HepG2 (cell line): ENCODE data around the gene TUBGCP6. TPM values are rescaled to one million over a fixed set of nuclear protein-coding genes. Genes with fewer than 3 reads are reported as not detected.

Experiments
- ATAC-seq: fragments of 200-7000 bp; cut with Tn5 transposase; 3 replicates; pipeline ENCODE4 v1.9.1; 2020; ENCODE audit warnings: mild to moderate bottlenecking, moderate library complexity
- BruUV-seq: library from RNA; stranded (reverse); fragments of 400-500 nt; replicated peaks from 2 replicates; lab custom pipeline; 2021; lab: Mats Ljungman, UMichigan
- CTCF ChIA-PET: fragments of 300-600 bp; formaldehyde crosslinking; extraction: SDS; loops from one replicate; lab custom pipeline; 2021; ENCODE audit warnings: low total read pairs, inconsistent platforms, low intra/inter-chr PET ratio; lab: Yijun Ruan, JAX
- POLR2A ChIA-PET: fragments of 350-600 bp; sonication (Branson Sonifier 250); formaldehyde crosslinking; loops from one replicate; lab custom pipeline; 2020; ENCODE audit warnings: antibody characterized with exemption, inconsistent platforms; lab: Yijun Ruan, JAX
- DNase-seq: peaks from one replicate; pipeline ENCODE4 v3.0.0-alpha.2; 2015; ENCODE audit warnings: low spot score
- FAIRE-seq: peaks from 3 replicates; lab custom pipeline; 2011; peaks lifted over from hg19 to GRCh38; lab: Jason Lieb, UNC
- H2AFZ ChIP-seq: one replicate; pipeline ENCODE4 v1.6.1; 2011; ENCODE audit warnings: low read length, inconsistent platforms
- H3K27ac ChIP-seq: fragments of 300-600 bp; 3 replicates; pipeline ENCODE4 v1.8.0; 2011; ENCODE audit warnings: mixed run types, mild to moderate bottlenecking, mixed read lengths, low read length, inconsistent platforms; ENCODE audit not compliant: insufficient read depth; ENCODE audit errors: extremely low read length
- H3K27me3 ChIP-seq, 2 experiments: fragments of 200-600 bp in 1 of 2; 2 replicates in 1 of 2; 3 replicates in 1 of 2; pipeline versions ENCODE4 v1.6.0 to v1.8.0; 2011; ENCODE audit warnings: low read length in 2 of 2, mild to moderate bottlenecking in 2 of 2, moderate library complexity in 2 of 2, inconsistent platforms in 1 of 2; ENCODE audit not compliant: insufficient read depth in 2 of 2, control insufficient read depth in 1 of 2
- H3K36me3 ChIP-seq, 2 experiments: fragments of 200-600 bp in 1 of 2; replicated peaks in 1 of 2; 2 replicates in 1 of 2; 3 replicates in 1 of 2; pipeline versions ENCODE4 v1.5.1 to v1.8.0; 2011; ENCODE audit warnings: low read length in 2 of 2, inconsistent platforms in 1 of 2; ENCODE audit not compliant: insufficient read depth in 2 of 2, control insufficient read depth in 1 of 2
- H3K4me1 ChIP-seq: 2 replicates; pipeline ENCODE4 v1.5.1; 2012; ENCODE audit warnings: low read length, inconsistent platforms; ENCODE audit not compliant: insufficient read depth
- H3K4me2 ChIP-seq: 2 replicates; pipeline ENCODE4 v1.6.0; 2011; ENCODE audit warnings: low read depth, low read length, inconsistent platforms
- H3K4me3 ChIP-seq, 3 experiments: fragments of 200-600 bp in 1 of 3; sonication (generic), shearing (Covaris generic) in 1 of 3; replicated peaks in 1 of 3; 2 replicates each; pipeline ENCODE4 v1.5.1; 2011 to 2016; ENCODE audit warnings: low read length in 3 of 3, inconsistent platforms in 2 of 3, low read depth in 2 of 3, mild to moderate bottlenecking in 2 of 3, control low read depth in 1 of 3, mixed read lengths in 1 of 3; ENCODE audit not compliant: insufficient read depth in 1 of 3
- H3K79me2 ChIP-seq: one replicate; pipeline ENCODE4 v1.6.1; 2011; ENCODE audit warnings: low read length, inconsistent platforms; ENCODE audit not compliant: insufficient read depth
- H3K9ac ChIP-seq: 2 replicates; pipeline ENCODE4 v1.6.0; 2011; ENCODE audit warnings: mild to moderate bottlenecking, low read depth, low read length, inconsistent platforms; ENCODE audit not compliant: insufficient read depth
- H3K9me3 ChIP-seq: 2 replicates; pipeline ENCODE4 v1.5.1; 2012; ENCODE audit warnings: mild to moderate bottlenecking, low read length
- H4K20me1 ChIP-seq: 2 replicates; pipeline ENCODE4 v1.6.0; 2011; ENCODE audit warnings: inconsistent platforms, mild to moderate bottlenecking, low read length, moderate library complexity; ENCODE audit not compliant: insufficient read depth
- CEBPB ChIP-seq: IDR thresholded peaks from 2 replicates; pipeline ENCODE4 v1.6.1; 2011; ENCODE audit warnings: low read depth, low read length, improper control_type of control experiment, borderline replicate concordance
- CEBPG ChIP-seq: IDR thresholded peaks from 2 replicates; pipeline ENCODE4 v1.6.1; 2016
- MEIS1 ChIP-seq: sonication (generic); formaldehyde crosslinking; IDR thresholded peaks from 2 replicates; pipeline ENCODE4 v1.9.0; 2021; ENCODE audit warnings: mild to moderate bottlenecking, missing genetic modification reagents, moderate library complexity, borderline replicate concordance
- MTF2 ChIP-seq: sonication (generic); formaldehyde crosslinking; IDR thresholded peaks from 2 replicates; pipeline ENCODE4 v1.5.0; 2020; ENCODE audit warnings: missing genetic modification reagents, borderline replicate concordance
- MXD4 ChIP-seq: IDR thresholded peaks from 2 replicates; pipeline ENCODE4 v1.6.1; 2016; ENCODE audit warnings: mild to moderate bottlenecking, missing biosample characterization, missing genetic modification reagents
- NKX3-1 ChIP-seq: sonication (generic); formaldehyde crosslinking; IDR thresholded peaks from 2 replicates; pipeline ENCODE4 v1.5.0; 2020; ENCODE audit warnings: missing genetic modification reagents
- RNF2 ChIP-seq: fragments of 450-650 bp; conservative IDR thresholded peaks from 2 replicates; pipeline ENCODE4 v1.6.1; 2016; ENCODE audit warnings: low read depth
- ZBTB21 ChIP-seq: sonication (generic); formaldehyde crosslinking; IDR thresholded peaks from 2 replicates; pipeline ENCODE4 v1.4.0; 2020; ENCODE audit warnings: missing genetic modification reagents
- ZMYM2 ChIP-seq: sonication (generic); formaldehyde crosslinking; IDR thresholded peaks from 2 replicates; pipeline ENCODE4 v1.8.0; 2022; ENCODE audit warnings: mild to moderate bottlenecking, missing genetic modification reagents
- ZNF101 ChIP-seq: sonication (generic); formaldehyde crosslinking; IDR thresholded peaks from 2 replicates; pipeline ENCODE4 v1.4.0; 2020; ENCODE audit warnings: mild to moderate bottlenecking, low read depth, missing genetic modification reagents, borderline replicate concordance
- ZNF296 ChIP-seq: sonication (generic); formaldehyde crosslinking; conservative IDR thresholded peaks from 2 replicates; pipeline ENCODE4 v1.5.0; 2020; ENCODE audit warnings: mild to moderate bottlenecking, missing genetic modification reagents
- ZNF547 ChIP-seq: sonication (generic); formaldehyde crosslinking; IDR thresholded peaks from 2 replicates; pipeline ENCODE4 v1.5.1; 2020; ENCODE audit warnings: mild to moderate bottlenecking, missing genetic modification reagents
- ZNF570 ChIP-seq: sonication (generic); formaldehyde crosslinking; IDR thresholded peaks from 2 replicates; pipeline ENCODE4 v1.4.0; 2020; ENCODE audit warnings: mild to moderate bottlenecking, missing genetic modification reagents, borderline replicate concordance
- WGBS: methylation state at CpG from one replicate; pipeline ENCODE4 v1.1.6; 2017; ENCODE audit warnings: low lambda C conversion rate; 5-methylcytosine and 5-hydroxymethylcytosine counted together
- in situ Hi-C: cut with HindIII; loops from 2 replicates; pipeline ENCODE4 v1.10.0; 2017; ENCODE audit warnings: low pct_unique_long_range_greater_than_20kb; ENCODE audit not compliant: extremely low pct_ligation_motif_present
- intact Hi-C: fragments of 100-400 bp; cut with micrococcal nuclease; formaldehyde crosslinking; loops from one replicate; pipeline ENCODE4 v1.10.0; 2022; ENCODE audit not compliant: unreplicated experiment
- polyA plus RNA-seq, 8 experiments: library from polyadenylated mRNA; depleted of rRNA in 3 of 8; stranded (reverse) in 7 of 8; unstranded in 1 of 8; fragments of >200 nt; fragmentation: Illumina TruSeq in 4 of 8; extraction: Trizol in 4 of 8; gene quantifications; 2 replicates each; pipeline versions ENCODE4 v1.2.1 to v1.2.3, GENCODE V29; 2011 to 2016; ENCODE audit warnings: low read depth in 4 of 8, missing spikeins in 1 of 8, mixed read lengths in 1 of 8; ENCODE audit not compliant: insufficient read depth in 1 of 8
- total RNA-seq, 5 experiments: library from RNA; depleted of rRNA; stranded (reverse); fragments of >200 nt; fragmentation: Illumina TruSeq; extraction: Trizol; gene quantifications; 2 replicates each; pipeline ENCODE4 v1.2.3, GENCODE V29; 2016; ENCODE audit warnings: low read depth in 1 of 5
- TF ChIP-seq, protein P1 (sequence below): sonication (generic); formaldehyde crosslinking; IDR thresholded peaks from 2 replicates; pipeline ENCODE4 v1.8.1; 2023; ENCODE audit warnings: mild to moderate bottlenecking, inconsistent platforms, moderate library complexity, missing genetic modification reagents, borderline replicate concordance
- TF ChIP-seq, protein P2 (sequence below): sonication (generic); formaldehyde crosslinking; IDR thresholded peaks from 2 replicates; pipeline ENCODE4 v1.5.0; 2020; ENCODE audit warnings: mild to moderate bottlenecking, missing genetic modification reagents, borderline replicate concordance

Gene TUBGCP6
- total and polyA plus RNA-seq, 2 of the 13 experiments (the other 11 are each of a cell fraction or from before 2014, with no cell fraction given), result 14.6 to 15.7 TPM

DNA sequence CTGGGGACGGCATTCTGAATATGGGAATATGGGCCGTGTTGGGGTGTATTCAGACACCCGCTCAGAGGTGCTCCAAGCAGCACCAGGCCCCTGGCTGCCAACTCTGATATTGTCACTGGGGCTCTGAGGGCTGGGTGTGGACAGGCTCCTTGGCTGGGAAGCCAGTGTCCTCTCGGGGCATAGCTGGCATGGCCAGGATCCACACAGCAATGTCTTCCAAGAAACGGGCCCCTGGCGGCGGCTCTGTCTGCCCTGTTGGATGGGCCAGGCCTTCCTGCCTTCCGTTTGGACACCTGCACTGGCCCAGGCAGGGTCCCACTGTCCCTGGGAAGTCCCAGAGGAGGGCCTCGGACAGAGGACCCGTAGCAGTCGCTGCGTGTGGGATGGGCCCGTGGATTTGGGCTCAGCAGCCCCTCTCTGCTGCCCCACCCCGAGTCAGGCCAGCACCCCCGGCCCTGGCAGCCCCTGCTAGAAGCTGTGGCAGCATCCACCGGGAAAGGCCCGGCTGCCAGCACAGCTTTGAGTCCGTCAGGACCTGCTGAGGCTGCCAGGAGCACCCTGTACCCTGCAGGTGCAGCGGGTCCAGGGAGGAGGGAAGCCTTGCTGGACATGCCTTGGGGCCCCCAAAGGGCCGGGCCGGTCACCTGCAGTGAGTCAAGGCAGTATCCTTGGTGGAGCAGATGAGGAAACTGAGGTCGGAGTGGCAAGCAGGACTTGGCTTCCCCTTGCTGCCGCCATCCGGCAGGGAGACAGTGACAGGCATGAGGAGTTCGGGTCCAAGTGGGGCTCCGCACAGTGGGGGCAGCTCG lies 70.2 kb downstream of the TUBGCP6 start:
- no peak for DNase-seq
- 60% methylated on average over 4 of the region's 27 CpGs for WGBS

More for the DNA sequence above, 70.2 kb downstream of the TUBGCP6 start:
- Histone ChIP-seq H3K9ac (no peak overlapping the region), H3K79me2 (no peaks in the 10 kb centered on the region), H4K20me1 (no peaks in the 10 kb centered on the region), H3K27me3 (no peaks in the 10 kb centered on the region), H3K36me3 (no peaks in the 10 kb centered on the region), H3K4me3 (no peak overlapping the region), H3K9me3 (no peaks in the 10 kb centered on the region), H2AFZ (no peak overlapping the region), H3K4me2 (no peak overlapping the region), H3K4me1 (peaks cover 21% of the 10 kb centered on the region), H3K27ac (no peak overlapping the region)
- BruUV-seq, result no TSS peak
- intact Hi-C loops (no loop called here), in situ Hi-C loops (no loop called here)
- POLR2A ChIA-PET, result no interaction called here
- CTCF ChIA-PET, result no interaction called here
- peak; percentile 6; the same call in 2 of the 3 replicates for ATAC-seq
- FAIRE-seq, result no peak
- TF ChIP-seq NKX3-1 (no peak), ZNF570 (CRISPR knock-in tag) (no peak), CEBPG (CRISPR knock-in tag) (no peak), ZMYM2 (CRISPR knock-in tag) (no peak), ZNF296 (CRISPR knock-in tag) (no peak), ZNF101 (no peak), MEIS1 (CRISPR knock-in tag) (no peak), ZBTB21 (no peak), ZNF547 (no peak), MXD4 (CRISPR knock-in tag) (no peak), RNF2 (no peak), CEBPB (no peak), MTF2 (CRISPR knock-in tag) (no peak)
- TF ChIP-seq, protein P1, sequence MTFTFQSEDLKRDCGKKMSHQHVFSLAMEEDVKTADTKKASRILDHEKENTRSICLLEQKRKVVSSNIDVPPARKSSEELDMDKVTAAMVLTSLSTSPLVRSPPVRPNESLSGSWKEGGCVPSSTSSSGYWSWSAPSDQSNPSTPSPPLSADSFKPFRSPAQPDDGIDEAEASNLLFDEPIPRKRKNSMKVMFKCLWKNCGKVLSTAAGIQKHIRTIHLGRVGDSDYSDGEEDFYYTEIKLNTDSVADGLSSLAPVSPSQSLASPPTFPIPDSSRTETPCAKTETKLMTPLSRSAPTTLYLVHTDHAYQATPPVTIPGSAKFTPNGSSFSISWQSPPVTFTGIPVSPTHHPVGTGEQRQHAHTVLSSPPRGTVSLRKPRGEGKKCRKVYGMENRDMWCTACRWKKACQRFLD, result no peak
- TF ChIP-seq, protein P2, sequence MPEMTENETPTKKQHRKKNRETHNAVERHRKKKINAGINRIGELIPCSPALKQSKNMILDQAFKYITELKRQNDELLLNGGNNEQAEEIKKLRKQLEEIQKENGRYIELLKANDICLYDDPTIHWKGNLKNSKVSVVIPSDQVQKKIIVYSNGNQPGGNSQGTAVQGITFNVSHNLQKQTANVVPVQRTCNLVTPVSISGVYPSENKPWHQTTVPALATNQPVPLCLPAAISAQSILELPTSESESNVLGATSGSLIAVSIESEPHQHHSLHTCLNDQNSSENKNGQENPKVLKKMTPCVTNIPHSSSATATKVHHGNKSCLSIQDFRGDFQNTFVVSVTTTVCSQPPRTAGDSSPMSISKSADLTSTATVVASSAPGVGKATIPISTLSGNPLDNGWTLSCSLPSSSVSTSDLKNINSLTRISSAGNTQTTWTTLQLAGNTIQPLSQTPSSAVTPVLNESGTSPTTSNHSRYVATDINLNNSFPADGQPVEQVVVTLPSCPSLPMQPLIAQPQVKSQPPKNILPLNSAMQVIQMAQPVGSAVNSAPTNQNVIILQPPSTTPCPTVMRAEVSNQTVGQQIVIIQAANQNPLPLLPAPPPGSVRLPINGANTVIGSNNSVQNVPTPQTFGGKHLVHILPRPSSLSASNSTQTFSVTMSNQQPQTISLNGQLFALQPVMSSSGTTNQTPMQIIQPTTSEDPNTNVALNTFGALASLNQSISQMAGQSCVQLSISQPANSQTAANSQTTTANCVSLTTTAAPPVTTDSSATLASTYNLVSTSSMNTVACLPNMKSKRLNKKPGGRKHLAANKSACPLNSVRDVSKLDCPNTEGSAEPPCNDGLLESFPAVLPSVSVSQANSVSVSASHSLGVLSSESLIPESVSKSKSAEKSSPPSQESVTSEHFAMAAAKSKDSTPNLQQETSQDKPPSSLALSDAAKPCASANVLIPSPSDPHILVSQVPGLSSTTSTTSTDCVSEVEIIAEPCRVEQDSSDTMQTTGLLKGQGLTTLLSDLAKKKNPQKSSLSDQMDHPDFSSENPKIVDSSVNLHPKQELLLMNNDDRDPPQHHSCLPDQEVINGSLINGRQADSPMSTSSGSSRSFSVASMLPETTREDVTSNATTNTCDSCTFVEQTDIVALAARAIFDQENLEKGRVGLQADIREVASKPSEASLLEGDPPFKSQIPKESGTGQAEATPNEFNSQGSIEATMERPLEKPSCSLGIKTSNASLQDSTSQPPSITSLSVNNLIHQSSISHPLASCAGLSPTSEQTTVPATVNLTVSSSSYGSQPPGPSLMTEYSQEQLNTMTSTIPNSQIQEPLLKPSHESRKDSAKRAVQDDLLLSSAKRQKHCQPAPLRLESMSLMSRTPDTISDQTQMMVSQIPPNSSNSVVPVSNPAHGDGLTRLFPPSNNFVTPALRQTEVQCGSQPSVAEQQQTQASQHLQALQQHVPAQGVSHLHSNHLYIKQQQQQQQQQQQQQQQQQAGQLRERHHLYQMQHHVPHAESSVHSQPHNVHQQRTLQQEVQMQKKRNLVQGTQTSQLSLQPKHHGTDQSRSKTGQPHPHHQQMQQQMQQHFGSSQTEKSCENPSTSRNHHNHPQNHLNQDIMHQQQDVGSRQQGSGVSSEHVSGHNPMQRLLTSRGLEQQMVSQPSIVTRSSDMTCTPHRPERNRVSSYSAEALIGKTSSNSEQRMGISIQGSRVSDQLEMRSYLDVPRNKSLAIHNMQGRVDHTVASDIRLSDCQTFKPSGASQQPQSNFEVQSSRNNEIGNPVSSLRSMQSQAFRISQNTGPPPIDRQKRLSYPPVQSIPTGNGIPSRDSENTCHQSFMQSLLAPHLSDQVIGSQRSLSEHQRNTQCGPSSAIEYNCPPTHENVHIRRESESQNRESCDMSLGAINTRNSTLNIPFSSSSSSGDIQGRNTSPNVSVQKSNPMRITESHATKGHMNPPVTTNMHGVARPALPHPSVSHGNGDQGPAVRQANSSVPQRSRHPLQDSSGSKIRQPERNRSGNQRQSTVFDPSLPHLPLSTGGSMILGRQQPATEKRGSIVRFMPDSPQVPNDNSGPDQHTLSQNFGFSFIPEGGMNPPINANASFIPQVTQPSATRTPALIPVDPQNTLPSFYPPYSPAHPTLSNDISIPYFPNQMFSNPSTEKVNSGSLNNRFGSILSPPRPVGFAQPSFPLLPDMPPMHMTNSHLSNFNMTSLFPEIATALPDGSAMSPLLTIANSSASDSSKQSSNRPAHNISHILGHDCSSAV (CRISPR knock-in tag), result no peak
